HG03095 (cell line): ENCODE results near the gene PTPRN2.

Source experiments
- ATAC-seq: cut with Tn5 transposase; IDR thresholded peaks from one replicate; pipeline ENCODE4 v1.9.1; 2021; ENCODE audit warnings: moderate library complexity; ENCODE audit not compliant: unreplicated experiment

PTPRN2 gene

DNA sequence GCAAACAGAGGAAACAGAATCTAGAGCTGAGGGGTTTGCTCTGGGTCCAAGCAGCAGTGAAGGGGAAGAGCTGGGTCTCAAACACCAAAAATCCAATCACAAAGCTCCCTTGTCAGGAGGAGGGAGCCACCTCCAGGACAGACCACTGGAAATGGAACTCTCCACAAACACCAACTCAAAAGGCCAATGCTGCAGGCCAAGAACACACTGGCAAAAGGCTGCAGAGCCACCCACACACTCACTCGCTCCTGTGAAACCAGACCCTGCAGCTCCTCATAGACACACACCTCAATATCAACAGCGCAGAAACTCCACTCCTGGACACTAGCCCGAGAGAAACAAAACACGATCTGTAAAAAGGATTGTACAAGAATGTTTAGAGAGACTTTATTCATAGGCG is 213.5 kb downstream of the PTPRN2 start:
- ATAC-seq, result no peak

DNA sequence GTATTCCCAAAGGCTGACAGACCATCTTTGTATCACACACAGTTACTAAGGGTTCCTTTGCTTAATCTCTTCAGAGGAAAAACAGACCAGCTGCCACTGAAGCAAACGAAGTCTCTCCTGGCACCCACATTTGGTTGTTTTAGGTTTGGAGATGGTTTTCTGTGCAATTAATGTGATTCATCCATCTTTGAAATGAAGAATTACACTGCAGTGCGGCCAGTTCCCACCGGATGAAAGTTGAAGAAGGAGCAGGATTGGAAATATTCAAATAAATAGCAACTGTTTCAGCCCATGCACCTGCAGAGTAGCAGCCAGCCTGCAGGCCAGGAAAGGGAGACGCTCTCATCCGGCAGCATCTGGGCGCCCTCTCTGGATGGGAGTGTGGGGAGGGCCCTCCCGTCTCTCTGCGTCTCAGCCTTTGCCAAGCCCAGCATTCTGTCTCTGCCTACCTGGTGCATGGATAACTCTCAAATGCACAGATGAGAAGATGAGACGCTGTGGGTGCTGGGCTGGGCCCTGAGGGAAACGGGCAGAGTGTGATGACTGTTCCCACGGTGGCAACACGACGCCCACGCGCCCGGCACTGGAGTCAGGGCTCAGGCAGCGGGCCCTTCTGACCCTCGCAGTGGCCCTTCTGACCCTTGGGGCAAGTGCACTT is 214.0 kb downstream of the PTPRN2 start:
- no peak for ATAC-seq

GRCh38 chr7:158372400-158373342 is 215.0 kb downstream of the PTPRN2 start:
- ATAC-seq, result no peak

DNA sequence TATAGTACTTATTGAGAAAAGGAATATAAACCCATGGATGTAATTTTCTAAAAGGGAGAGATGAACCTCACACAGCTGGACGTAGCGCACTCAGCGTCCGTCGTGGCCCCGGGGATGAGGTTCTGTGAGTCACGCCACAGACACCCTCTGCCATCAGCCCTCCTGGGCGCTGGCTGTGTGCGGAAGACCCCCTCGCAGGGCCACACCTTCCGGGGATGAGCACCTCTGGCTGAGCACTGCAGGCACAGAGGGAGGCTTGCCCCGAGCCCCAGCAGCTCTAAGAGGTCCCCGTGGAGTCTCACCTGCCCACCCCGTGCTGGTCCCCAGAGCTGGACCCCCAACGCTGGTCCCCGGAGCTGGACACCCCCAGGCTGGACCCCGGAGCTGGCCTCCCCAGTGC is 215.8 kb downstream of the PTPRN2 start:
- no peak for ATAC-seq

GRCh38 chr7:158369866-158370265 is 217.8 kb downstream of the PTPRN2 start:
- no peak for ATAC-seq

GRCh38 chr7:158369290-158369689 is 218.3 kb downstream of the PTPRN2 start:
- no peak for ATAC-seq

- no peak for ATAC-seq
Measured at GRCh38 chr7:158368449-158368848, 219.2 kb downstream of the PTPRN2 start.

DNA sequence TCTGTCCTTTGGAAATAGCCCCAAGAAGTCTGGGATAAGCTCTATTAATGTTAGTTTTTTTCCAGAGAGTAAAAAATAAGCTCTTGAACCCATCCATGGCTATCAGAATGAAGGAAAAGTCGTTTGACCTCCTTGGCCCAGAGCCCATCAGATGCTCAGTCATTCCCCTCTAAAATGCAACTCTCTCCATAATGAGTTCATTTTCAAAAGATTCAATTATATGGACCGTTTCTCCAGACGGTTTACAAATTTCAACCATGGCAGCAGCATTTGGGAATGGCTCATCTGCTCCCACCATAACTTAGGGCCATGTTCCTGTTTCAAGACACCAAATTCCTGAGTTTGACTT is 220.0 kb downstream of the PTPRN2 start:
- ATAC-seq, result no peak

- no peak for ATAC-seq
Measured at GRCh38 chr7:158366916-158367633, 220.5 kb downstream of the PTPRN2 start.

GRCh38 chr7:158366346-158366745 is 221.3 kb downstream of the PTPRN2 start:
- ATAC-seq, result no peak

DNA sequence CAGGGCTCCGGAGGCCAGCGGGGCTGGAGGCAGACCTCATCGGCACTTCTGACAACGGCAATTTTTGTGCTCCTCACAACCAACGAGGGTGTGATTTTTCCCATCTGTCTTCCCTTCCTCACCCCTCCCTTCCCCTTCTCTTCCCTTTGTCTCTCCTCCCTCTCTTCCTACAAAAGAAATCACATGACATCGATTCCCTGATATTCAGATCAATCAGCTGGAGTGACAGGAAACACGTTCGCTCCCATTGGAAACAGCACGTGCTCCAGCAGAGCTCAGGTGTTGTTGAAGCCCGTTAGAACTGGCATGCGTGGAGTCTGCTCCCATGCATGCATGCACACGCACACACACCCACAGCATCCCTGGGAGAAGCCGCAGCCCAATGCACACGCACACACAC is 222.4 kb downstream of the PTPRN2 start:
- ATAC-seq, result no peak

DNA sequence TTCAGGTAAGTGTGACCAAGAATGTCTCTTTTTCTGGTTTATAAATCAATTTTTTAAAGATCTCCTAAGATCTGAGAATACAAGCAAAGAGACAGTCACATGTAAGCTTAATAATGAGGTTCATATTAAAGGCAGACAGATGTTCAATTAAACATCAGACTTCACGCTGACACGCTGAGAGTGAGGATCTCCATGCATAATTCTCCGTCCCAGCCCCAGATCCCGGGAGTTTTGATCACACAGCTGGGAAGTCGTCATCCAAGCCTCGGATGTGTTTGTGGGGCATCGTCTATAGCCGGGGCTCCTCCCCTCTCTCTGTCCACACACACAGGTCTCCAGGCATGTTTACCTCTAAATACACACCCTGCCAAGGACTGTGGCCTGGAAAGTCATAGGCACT is 223.2 kb downstream of the PTPRN2 start:
- ATAC-seq, result no peak

DNA sequence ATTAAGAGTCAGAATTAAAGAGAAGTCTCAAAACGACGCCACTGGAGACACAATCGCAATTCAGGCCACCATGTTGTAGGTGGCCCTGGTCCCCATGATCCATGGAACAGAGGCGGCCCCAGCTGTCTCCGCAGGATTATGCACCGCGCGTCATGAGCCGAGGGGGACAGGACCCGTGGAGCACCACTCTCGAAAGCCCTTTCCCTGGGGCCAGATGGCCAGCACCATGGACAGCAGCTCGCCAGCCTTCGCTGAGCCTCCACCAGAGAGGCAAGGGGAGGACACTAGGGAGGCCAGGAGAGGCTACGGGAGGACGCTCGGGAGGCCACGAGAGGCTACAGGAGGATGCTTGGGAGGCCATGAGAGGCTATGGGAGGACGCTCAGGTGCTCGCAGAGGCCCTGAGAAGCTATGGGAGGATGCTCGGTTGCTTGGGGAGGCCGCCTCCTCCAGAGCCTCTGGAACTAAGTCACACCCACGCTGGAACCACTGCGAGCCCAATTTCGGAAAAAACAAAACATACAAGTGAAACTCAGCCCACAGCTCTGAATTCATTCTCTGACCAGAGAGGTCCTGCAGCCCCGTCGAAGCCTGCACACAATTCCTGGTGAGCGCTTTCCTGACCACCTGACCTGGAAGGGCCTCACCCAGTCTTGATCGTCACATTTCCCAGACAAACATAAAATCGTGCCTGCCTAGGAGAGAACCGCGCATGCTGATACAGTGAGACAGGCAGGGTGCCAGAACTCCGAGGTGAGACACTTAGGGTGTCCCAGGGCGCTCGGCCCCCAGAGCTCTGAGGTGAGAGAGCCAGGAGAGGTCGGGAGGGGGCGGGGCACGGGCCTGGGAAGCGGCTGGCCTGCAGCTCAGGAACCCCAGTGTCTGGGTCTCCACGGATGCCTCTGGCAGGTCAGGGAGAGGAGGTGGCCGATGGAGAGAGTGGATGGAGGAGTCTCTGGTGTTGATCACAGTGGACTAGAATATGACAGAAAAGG is 224.4 kb downstream of the PTPRN2 start:
- ATAC-seq, result no peak

DNA sequence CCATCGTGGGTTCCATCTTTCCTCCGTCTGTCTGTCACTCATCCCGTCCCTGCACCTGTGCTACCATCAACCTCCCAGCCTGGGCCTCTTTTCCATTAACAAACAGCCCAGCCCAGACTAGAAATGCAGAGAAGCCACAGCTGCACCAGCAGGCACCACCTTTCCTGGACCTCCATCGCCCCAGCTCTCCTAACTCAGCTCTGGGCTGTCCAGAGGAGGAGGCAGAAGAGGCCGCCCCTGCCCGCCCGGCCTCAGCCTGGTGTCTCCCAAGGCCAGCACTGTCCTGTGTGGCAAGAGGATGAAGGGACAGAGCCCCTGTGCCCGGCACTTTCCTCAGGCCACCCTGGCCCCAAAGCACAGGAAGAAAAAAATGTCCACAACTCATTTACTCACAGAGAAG is 225.6 kb downstream of the PTPRN2 start:
- no peak for ATAC-seq

DNA sequence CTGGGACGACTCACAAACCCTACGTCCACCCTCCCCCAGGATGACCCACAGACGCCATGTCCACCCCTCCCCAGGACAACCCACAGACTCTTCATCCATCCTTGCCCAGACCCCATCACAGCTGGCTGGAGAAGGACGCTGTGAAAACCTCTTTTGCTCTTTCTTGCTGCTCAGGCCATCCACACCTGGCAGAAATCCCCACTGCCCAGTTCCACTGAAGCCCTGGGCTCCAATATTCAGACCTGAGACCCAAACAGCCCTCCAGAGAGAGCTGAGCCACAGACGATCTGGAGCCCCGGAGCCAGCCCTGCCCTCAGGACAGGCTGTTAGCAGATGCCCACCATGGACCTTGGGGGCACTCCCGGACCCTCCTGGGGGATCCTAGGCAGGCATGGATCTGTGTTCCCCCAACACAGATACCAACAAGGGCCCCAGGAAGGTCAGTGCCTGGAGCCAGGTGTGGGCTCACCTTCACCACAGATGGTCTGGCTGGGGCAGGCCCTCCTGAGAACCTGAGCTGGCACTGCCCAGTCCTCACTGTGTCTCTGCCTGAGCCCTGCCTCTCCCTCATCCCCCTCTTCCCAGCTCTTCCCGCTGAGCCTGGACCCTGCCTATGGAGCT is 226.2 kb downstream of the PTPRN2 start:
- ATAC-seq, result no peak

- ATAC-seq, result no peak
Measured at GRCh38 chr7:158358926-158359645, 228.5 kb downstream of the PTPRN2 start.

DNA sequence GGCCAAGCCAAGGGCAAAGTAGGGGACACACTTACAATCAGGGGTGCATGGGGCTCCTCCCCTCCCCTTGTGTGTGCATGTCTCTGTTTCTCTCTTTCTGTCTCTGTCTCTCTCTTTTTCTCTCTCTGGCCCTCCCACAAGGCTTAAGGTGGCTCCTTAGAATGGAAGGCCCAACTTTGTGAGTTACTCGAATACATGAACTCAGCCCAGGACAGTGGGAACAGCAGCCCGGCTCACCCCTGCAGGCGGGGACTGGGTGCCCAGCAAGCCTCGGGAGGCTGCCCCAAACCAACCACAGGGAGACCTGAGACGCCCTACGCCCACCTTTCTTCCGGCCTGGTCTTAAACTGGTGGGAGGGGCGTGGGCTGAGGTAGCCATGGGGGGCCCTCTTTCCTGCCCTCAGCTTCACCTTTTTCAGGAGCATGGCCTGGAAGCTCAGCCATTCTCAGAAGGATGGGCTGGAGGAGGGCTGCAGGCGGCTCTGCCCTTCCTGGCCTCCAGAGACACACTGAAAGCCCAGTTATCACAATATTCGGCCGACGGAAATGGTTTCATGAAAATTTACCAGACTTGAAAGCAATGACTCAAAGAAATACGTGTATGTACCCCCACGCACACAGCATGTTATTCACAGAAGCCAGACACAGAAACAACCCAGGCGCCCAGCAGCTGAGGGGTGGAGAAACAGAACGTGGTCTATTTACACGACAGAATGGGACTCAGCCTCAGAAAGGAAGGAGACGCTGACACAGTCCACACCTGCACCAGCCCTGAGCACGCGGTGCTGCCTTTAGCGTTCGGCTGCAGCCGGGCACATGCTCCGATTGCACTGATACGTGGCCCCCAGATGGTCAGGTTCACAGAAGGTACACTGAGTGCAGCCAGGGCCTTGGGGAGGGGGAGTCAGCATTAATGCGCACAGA is 229.5 kb downstream of the PTPRN2 start:
- ATAC-seq, result no peak

GRCh38 chr7:158357106-158357897 is 230.3 kb downstream of the PTPRN2 start:
- ATAC-seq, result no peak
